Testis (tissue), 2 donors: ENCODE measurements around the gene CACNA1C.

Experiments
- POLR2A ChIP-seq: fragments of 450-650 bp; IDR thresholded peaks from one replicate; pipeline ENCODE4 v1.6.1; 2017; ENCODE audit warnings: antibody characterized with exemption, mild to moderate bottlenecking, moderate library complexity
- TF ChIP-seq, protein P1 (sequence below), 3 experiments: fragments of 450-650 bp in 2 of 3; fragments of 200-600 bp in 1 of 3; sonication (generic) in 1 of 3; IDR thresholded peaks; one replicate each; pipeline ENCODE4 v1.5.1; 2016 to 2019; ENCODE audit warnings: antibody characterized with exemption in 3 of 3, mild to moderate bottlenecking in 2 of 3, moderate library complexity in 1 of 3

DNA sequence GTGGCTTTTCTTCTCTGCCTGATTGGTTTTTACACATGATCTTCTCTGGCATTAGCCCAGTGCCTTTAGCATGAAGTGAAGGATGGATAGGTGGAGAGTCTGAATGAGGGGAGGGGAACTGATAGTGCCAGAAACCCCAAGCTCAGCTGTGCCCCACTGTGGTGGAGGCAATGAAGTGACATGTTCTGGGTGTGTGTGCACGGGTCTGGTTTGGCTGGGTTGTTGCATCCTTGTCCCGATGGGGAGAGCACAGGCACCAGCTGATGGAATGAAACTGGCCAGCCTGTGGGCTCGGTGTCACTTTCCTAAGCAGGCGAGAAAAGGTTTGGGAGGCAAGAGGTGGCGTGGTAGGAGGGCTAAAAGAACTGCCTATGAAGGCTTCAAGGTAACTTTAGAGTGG is 65.3 kb downstream of the CACNA1C start:
- TF ChIP-seq, protein P1, sequence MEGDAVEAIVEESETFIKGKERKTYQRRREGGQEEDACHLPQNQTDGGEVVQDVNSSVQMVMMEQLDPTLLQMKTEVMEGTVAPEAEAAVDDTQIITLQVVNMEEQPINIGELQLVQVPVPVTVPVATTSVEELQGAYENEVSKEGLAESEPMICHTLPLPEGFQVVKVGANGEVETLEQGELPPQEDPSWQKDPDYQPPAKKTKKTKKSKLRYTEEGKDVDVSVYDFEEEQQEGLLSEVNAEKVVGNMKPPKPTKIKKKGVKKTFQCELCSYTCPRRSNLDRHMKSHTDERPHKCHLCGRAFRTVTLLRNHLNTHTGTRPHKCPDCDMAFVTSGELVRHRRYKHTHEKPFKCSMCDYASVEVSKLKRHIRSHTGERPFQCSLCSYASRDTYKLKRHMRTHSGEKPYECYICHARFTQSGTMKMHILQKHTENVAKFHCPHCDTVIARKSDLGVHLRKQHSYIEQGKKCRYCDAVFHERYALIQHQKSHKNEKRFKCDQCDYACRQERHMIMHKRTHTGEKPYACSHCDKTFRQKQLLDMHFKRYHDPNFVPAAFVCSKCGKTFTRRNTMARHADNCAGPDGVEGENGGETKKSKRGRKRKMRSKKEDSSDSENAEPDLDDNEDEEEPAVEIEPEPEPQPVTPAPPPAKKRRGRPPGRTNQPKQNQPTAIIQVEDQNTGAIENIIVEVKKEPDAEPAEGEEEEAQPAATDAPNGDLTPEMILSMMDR (IDR thresholded peaks at IDR 0.05), result no peak
- no peak for TF ChIP-seq POLR2A
